Measurements from ENCODE around the gene ZBTB20.

ZBTB20 gene

DNA sequence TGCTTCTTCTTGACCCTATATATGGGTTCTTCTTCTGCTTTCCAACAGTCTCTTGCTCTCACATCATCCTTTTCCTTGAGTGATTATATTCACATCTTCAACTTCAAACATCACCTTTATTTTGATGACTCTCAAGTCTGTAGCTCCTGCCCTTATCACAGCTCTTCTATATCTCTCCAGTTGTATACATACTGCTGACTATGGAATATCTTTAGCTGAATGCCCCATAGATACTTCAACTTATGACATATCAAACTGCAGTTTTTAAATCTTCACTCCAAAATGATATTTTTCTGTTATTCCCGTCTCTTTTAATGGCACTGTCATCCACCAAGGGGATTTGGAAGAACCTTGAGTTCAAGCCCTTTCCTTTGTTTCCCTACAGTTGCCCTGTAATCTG, 139.1 kb downstream of the ZBTB20 start:
- no peak for DNase-seq

DNA sequence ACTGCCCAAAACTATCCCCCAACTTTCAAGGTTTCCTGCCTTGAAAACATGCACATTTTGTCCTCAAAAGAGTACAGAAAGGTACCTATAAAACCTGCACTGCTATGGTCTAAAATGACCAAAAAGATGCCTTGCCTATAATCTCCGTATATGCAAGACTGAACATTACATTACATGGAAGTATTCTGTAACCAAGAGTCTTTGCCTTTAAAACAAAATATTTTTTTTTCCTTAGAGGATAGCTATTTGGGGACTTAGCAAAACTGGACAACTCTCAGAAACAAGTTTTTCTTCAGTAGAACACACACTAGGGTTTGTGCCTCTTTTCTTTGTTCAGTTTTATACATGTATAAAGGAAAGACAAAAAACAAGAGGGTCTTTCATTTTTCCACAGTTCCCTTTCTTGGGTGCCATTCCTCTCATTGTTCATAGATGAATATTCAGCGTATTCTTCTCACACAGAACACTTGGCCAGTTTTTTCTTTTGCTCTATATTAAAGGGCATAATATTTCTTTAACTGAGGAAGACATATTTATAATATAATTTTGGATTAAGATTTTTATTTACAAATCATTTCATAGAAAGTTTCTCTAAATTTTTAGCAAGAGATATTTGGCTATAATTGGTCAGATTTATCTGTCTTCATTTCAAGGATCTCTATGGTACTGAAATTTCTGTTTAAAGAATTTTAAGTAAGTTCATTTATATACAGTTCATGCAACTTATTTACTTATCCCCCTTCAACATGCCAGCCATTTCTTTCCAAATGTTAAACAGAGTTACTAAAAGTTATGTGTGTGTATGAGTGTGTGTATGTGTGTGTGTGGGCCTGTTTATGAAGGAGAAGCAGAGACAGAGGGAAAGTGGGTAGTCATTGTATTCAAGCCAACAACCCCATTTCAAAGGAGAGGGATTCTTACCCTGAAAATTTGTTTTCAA, 142.6 kb downstream of the ZBTB20 start:
- no peak for DNase-seq

DNA sequence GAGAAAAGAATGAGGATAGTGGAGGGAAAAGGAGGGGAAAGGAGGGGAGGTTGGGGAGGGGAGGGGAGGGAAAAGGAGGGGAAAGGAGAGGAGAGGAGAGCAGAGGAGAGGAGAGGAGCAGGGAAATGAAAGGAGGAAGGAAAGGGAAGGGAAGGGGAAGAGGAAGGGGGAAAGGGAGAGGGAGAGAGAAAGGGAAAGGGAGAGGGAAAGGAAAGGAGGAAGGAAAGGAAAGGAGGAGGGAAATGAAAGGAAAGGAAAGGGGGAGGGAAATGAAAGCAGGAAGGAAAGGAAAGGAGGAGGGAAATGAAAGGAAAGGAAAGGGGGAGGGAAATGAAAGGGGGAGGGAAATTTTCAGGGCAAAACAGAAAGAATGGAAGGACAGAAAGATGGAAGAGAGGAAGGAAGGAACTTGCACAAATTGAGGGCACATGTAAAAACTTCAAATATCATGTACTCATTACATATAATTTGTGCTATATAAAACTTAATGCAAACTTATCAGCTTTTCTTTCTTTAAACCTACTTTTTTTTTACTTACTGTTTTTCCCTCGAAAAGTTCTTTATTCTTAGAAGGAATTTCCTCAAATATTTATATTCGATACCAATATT, 148.0 kb downstream of the ZBTB20 start:
- no peak for DNase-seq

DNA sequence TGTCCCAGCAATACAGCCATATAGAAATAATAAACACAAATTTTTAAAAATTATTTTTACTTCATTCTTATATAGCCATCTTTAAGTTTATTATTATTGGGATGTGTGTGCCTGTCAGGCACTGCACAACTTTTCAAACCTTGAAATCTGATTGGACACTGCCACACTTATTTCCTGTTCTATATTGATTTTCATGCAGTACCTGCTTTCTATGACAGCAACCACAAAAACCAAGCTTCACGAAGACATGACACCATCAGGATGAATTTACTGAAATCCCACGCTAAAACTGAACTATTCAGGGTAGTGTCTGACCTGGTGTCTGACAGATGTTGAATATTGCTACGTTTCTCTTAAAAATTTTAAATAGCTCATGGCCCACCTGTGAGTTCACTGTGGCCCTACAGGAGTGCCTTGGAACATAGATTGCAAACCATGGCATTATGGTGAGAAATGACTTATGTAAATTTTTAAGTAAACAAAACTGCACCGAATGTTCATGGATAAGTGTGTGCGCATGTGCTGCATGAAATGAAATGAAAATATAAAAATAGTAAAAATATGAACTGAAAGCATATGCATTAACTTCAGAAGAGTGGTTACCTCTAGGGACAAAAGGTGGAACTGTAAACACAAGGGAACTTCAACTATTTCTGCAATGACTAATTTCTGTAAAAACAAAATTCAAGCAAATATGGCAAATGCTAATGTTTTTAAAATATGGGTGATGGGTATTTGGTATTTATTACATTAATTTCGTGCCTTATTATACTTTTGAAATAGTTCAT, 152.3 kb downstream of the ZBTB20 start:
- no peak for DNase-seq

DNA sequence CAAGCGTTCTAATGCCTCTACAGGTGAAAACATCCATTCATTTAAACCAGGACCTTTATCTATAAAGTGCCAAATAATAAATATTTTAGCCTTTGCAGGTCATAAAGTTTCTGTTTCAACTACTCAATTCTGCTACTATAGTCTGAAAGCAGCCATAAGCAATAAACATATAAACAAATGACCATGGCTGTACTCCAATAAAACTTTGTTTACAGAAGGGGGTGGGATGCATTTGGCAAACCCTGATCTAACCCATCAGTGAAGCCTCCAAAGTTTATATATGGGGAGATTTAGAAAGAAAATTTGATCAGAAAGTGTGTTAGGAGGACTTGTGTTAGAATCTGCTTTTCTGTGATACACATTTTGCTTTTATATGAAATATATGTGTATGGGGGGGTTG, 161.3 kb downstream of the ZBTB20 start:
- no peak for DNase-seq

DNA sequence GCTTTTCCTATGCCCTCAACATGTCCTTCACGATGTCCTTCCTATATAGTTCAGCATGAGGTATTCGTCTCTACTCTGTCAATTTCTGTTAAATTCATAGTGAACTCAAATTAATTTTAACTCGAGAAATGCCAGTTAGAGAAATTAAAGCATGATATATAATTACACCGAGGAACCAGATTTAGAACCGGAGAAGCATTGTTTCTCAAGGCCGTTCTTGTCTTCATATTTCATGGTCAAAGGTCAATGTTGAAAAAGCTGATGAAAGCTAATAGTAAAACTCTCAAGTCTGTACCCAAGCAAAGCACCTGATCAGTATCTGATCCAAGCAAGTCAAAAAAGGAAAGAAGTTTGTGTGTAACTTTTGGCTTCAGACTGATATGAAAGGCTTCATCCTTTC, 163.8 kb downstream of the ZBTB20 start:
- no peak for DNase-seq

DNA sequence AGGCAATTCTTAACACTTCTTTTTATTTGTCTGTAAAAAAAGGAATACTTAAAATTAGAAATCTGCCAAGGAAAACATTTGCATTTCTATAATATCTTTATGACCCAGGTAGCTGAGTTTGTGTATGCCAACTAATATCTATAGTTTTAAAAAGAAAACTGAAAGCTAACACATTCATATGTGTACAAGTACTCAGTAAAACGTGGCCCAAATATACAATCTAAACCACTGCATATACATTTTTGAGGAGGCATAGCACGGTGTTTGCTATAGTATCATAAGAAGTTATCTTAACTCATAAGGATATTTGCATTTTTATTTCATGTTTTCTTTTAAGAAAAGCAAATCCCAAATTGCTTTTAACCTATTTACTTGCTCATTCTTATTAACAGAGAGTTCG, 172.7 kb downstream of the ZBTB20 start:
- no peak for DNase-seq

DNA sequence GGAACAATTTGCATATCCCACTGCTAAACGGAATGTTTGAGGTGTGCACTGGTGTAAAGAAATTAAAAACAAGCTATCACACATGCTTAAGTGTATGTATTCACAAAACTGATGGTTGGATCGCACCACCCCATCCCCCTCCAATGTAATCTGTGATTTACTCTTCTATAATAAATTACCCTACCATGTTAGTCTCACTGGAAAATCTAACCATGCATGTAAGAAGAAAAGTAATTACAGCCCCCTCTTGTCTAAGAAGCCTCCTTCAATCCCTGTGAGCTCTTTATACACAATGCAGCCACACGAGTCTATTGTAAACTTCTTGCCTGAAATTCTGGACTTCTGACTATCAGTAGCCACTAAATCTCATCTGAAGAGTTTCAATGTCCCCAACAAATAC, 173.6 kb downstream of the ZBTB20 start:
- DNase-seq, result no peak

DNA sequence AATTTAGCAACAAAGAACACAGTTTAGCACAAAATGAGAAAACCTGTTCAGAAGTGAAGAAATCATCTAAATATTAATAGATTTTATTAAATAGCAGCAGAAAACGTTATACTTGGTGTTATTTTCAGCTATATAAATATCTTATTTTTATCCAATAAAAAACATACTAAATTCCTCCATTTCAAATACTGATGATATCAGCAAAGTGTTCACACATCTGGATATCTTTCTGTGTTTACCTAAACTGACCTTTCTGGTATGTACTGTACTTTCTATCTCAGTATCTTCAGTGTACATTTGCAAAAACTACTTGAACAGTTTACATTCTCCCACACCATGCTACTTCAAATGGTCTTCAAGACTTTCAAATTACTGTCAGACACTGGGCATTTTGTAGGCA, 179.9 kb downstream of the ZBTB20 start:
- no peak for DNase-seq

DNA sequence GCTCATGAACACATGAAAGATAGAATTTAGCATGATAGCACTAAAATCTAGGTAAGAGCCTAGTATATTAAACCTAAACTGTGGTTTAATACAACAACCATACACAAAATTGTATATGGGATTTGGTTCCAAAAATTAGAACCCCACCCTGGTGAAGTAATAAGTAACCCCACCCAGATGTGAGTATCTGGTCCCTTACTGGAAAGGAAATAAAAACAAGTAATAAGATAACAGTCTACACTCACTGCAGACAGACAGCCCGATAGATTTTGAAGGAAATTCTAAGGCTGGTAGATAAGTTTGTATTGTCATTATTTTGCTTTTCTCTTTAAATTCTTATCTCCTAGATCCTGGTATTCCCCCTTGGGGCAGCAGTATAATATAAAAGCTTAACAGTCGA, 184.9 kb downstream of the ZBTB20 start:
- DNase-seq, result no peak

DNA sequence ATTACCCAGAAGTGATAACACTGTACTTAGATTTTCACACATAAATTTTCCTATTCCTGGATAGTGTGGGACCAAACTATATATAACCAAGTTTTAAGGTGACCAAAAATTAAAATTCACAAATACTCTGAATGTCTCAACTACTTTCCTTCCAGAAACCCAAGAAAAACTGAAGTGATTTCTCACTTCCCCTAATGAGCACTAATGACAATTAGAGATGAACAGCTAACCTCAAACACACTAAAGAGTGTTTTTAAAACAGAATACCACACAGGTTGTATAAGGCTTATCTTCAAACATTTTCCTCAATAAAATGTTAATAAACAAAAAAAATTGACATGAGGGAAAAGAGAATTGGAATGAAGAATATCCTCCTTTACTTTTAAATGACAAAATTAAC, 188.2 kb downstream of the ZBTB20 start:
- no peak for DNase-seq

DNA sequence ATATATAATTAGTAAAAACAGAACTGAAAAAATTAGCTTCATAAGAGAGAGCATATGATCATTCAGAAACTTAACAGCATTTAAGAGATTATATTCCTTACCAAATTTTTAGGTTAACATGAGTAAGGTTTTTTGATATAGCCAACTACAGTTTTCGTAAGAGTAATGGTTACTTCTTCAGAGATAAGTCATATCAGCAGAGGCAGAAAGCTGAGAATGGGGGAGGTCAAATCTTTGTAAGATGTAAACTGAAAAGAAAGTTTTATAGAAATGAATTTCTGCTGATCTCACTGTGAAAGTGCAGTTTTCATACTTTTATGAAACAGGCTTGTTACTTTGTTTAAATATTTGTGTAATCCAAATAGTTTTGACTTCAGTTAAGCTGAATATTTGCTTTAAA, 193.3 kb downstream of the ZBTB20 start:
- no peak for DNase-seq

DNA sequence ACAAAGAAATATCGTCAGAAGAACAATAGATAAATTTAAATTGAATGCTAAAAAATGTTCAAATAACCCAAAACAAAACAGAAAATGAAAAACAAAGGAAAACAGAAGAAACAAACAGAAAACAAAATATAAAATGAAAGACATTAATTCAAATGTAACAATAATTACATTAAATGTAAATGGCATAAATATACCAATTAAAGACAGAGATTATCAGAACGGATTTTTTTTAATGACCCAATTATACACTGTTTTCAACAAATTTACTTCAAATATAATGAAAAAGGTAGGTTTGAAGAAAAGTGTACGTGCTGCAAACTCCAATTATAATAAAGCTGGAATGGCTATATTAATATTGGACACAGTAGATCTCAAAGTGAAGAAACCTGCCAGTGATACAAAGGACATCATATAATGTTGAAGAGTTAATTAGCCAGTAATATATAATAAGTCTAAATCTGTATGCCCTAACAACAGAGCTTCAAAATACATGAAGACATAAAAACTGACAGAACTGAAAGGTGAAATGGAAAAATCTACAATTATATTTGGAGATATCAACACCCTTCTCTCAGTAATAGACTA, 193.8 kb downstream of the ZBTB20 start:
- no peak for DNase-seq

DNA sequence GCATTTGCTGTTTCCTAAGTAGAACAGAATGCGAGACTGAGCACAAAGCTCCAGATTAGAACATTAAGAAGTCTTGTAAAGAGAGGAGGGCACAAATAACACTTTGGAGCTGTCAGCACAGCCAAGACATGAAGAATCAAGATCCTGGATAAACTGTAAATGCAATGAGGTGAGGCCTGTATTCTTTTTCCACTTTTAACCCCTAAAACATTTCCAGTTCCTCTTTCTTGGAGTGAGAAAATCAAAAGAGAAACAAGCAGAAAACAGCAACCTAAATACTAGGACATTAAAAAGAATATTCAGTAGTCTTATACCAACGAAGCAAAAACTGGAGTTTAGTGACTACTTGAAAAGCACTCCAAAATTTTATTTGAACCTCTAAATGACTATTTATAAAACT, 204.3 kb downstream of the ZBTB20 start:
- no peak for DNase-seq

DNA sequence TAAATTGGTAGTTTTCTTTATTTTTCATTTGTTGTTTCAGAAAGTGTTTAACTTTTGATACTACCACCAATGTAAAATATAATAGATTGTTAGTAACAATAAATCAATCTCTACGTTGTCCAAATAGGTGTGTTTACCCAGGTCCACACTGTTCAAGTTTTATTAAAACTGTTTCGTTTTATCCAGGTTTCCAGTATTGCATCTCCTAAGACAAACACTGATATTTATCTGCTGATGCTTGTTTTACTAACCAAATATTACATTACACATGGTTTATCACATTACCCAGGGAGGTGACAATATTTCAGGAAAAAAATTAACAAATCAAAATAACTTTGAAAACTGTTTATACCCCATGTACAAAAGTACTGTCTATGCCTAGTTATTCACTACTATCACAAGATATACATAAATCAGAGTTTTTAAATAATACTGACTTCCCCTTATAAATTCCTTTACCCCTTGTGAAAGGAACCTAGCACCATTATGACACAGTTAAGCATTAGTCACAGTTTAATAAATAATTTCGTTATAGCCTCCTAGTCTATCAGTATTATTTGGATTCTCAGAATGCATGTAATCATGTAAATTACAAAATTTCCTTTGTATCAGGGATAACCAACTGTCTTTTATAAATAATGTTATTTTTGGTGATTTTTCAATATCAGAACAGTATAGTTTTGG, 205.3 kb downstream of the ZBTB20 start:
- DNase-seq, result no peak

DNA sequence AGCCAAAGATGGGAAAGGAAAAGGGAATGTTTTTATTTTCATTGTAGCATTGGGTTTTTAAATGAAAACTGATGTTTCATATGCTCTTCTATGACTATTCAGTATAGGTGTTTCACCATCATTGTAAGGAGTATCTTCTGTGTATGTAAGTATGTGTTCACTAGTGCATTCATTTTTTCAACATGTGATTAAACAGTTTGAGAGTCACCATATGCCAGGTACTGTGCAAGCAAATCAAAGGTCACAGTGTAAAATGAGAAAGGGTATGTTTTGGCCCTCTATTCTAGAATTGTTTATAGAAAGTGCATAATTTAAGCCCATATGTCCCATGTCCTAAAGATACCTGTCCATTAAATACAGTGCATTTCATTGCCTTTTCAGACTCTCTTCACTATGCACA, 207.2 kb downstream of the ZBTB20 start:
- DNase-seq, result no peak

DNA sequence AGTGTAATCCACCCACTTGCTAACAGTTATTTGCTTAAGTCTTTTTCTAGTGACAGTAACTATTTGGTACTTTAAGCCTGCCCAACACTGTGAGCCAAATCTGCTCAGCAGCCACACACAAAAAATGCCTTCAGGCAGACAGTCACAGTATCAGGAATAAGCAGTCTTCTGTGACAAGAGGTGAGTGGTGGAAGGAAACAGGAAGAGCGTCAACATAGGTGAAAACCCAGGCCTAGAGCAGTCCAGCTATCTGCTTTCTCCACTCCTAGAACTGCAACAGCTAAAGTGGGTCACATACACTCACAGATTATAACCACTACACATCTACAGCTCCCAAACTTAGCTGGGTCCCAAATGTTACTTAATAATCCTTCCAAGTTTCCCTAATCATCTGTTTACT, 213.7 kb downstream of the ZBTB20 start:
- DNase-seq, result no peak

DNA sequence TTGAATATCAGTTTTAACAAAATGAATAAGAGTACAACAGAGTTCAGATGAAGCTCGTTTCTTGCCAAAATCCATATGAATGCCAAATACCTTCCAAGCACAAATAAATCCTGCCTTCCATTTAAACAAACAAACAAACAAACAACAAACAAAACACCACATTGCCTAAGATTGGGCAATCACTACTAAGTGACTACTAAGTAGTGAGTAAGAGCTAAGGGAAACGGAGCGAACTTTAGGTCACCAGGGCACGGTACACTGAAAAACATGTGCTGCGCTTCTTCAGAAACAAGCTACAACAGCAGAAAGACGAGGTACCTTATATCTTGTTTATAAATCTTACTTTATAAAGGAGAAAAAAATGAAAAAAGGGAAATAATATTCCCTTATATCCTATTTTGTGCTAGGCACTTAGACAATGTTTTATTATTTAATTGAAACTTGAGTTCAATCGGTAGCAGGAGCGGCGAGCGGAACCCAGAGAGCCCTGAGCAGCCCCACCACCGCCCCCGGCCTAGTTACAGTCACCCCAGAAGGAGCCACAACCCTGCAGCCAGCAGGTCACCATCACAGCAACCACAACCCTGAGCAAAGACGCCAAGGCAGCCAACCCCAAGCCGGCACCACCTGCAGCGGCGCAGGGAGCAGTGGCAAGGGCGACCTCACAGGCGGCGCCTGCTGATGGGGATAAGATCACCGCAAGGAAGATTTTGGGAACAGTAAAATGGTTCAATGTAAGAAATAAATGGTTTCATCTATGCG, 216.9 kb downstream of the ZBTB20 start:
- DNase-seq, result no peak

DNA sequence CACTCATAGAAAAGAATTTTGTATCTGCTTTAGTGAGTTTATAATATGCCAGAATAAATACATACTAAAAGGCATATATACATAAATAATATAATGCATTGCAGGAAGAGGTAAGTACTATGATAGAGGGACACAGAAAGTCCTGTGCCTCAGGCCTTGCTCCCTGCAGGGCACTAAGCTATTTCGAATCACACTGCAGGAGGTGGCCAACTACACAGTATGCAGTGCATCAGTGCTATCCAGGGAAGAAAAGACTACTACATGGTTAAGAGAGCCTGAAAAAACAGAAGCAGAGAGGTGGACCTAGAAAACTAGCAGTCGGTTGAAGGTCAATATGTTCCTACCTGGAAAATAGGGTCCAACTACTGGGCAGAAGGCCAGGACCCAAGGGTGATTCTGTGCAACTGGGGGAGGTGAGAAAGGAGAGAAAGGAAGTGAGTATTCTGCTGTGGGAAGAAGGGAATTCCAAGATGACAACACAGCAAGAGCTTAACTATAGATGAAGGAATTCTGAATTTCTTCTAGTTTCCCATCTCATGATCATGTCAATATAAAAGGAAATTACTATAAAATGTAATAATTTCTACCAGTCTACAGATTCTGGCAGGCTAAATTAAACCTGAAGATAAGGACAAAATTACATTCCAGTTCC, 218.0 kb downstream of the ZBTB20 start:
- no peak for DNase-seq

DNA sequence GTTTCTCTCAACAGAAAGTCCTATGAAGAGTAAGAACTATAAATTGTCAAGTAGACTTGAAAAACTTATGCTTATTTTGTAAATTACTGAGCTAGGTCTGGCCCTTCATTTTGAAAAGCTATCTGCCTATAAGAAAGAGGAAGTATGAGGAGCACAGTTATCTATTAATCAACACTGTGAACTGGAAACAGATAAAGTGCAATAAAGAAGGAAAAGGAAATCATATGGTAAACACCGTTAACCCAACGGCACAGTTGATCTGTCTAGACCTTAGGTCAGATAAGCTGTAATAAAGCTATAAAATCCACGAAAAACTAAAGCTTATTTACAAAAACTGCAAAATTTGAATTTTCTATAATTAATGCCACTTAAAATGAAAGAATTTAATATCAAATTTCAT, 242.5 kb downstream of the ZBTB20 start:
- DNase-seq, result no peak

DNA sequence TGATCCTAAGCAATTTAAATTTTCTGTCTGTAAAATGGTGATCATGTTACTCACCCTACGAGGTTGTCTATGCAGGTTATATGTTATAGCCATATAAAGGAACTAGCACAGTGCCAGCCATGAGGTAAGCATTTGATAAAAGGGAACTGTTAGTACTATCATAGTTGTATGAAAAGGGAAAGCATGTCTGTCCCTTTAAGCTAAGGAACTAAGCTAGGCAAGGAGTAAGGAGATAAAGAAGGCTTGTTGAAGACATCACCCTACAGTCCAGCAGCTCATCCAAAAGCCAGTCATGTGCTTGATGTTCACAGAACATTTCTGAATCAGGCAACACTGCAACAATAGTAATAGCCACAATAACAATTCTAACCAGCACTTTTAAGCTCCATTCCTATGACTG, 243.9 kb downstream of the ZBTB20 start:
- DNase-seq, result no peak

Data from stimulated activated CD4-positive, alpha-beta T cell treated with anti-CD3 and anti-CD28 coated beads, Interleukin-4, amount 100 ng/mL, for 24 hours (primary cell).